OCI-LY7 (cell line): ENCODE results near the gene PDZD2.

Experiments used
- EZH2phosphoT487 ChIP-seq: fragments of 200-600 bp; sonication (generic); IDR thresholded peaks from 2 replicates; pipeline ENCODE4 v1.6.1; 2018; ENCODE audit warnings: low read depth, borderline replicate concordance, mild to moderate bottlenecking, mixed run types, antibody characterized with exemption, low read length, moderate library complexity, mixed read lengths
- TF ChIP-seq, protein P1 (sequence below): fragments of 200-600 bp; sonication (generic); conservative IDR thresholded peaks from 2 replicates; pipeline ENCODE4 v1.5.1; 2014; ENCODE audit warnings: mild to moderate bottlenecking, antibody characterized with exemption, low read length, moderate library complexity, mixed read lengths

DNA sequence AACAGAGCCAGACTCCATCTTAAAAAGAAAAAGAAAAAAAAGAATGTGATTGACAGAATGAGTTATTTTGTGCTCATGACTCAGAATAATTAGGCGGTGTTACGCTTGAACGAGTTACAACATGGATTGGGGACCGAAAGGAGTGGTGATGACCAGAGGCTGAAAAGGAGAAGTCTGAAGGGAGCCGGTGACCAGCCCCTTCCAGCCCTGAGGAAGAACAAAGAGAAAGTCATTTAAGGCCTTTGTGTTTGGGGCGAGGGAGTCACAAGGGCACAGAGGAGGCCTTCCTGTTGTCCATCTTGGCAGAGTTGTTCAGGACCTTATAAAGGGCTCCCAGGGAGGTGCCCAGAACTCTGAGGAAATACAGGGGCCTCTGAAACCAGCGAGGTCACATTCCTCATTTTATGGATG lies 403.6 kb downstream of the PDZD2 start:
- TF ChIP-seq, protein P1, sequence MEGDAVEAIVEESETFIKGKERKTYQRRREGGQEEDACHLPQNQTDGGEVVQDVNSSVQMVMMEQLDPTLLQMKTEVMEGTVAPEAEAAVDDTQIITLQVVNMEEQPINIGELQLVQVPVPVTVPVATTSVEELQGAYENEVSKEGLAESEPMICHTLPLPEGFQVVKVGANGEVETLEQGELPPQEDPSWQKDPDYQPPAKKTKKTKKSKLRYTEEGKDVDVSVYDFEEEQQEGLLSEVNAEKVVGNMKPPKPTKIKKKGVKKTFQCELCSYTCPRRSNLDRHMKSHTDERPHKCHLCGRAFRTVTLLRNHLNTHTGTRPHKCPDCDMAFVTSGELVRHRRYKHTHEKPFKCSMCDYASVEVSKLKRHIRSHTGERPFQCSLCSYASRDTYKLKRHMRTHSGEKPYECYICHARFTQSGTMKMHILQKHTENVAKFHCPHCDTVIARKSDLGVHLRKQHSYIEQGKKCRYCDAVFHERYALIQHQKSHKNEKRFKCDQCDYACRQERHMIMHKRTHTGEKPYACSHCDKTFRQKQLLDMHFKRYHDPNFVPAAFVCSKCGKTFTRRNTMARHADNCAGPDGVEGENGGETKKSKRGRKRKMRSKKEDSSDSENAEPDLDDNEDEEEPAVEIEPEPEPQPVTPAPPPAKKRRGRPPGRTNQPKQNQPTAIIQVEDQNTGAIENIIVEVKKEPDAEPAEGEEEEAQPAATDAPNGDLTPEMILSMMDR, result no peak
- no peak for TF ChIP-seq EZH2phosphoT487
